HEK293T (cell line): ENCODE measurements around the gene CDHR2.

Experiments used
- CTCF ChIA-PET: fragments of 350-600 bp; formaldehyde crosslinking; extraction: SDS; loops from one replicate; lab custom pipeline; 2021; ENCODE audit warnings: antibody characterized with exemption, inconsistent platforms; lab: Yijun Ruan, JAX
- POLR2A ChIA-PET: fragments of 350-600 bp; formaldehyde crosslinking; extraction: SDS; loops from one replicate; lab custom pipeline; 2020; ENCODE audit warnings: antibody characterized with exemption, inconsistent platforms; lab: Yijun Ruan, JAX
- DNase-seq: peaks from one replicate; pipeline ENCODE4 v3.0.0; 2012; ENCODE audit warnings: mixed read lengths; ENCODE audit errors: extremely low spot score
- ARNT ChIP-seq: fragments of 450-650 bp; IDR thresholded peaks from 2 replicates; pipeline ENCODE4 v1.6.1; 2017; ENCODE audit warnings: mild to moderate bottlenecking
- BHLHE40 ChIP-seq: fragments of 450-650 bp; IDR thresholded peaks from 2 replicates; pipeline ENCODE4 v1.6.1; 2016; ENCODE audit warnings: mild to moderate bottlenecking, moderate library complexity, borderline replicate concordance
- CTBP1 ChIP-seq: fragments of 450-650 bp; IDR thresholded peaks from 2 replicates; pipeline ENCODE4 v1.6.1; 2016; ENCODE audit warnings: borderline replicate concordance
- ELF4 ChIP-seq: fragments of 450-650 bp; IDR thresholded peaks from 2 replicates; pipeline ENCODE4 v1.6.1; 2017; ENCODE audit warnings: antibody characterized with exemption
- FOXA1 ChIP-seq: fragments of 450-650 bp; IDR thresholded peaks from 2 replicates; pipeline ENCODE4 v1.6.1; 2016; ENCODE audit warnings: mild to moderate bottlenecking
- FOXK2 ChIP-seq: fragments of 450-650 bp; IDR thresholded peaks from 2 replicates; pipeline ENCODE4 v1.6.1; 2016; ENCODE audit warnings: mild to moderate bottlenecking
- FOXM1 ChIP-seq: fragments of 450-650 bp; IDR thresholded peaks from 2 replicates; pipeline ENCODE4 v1.6.1; 2017; ENCODE audit warnings: mild to moderate bottlenecking, borderline replicate concordance
- HDGF ChIP-seq: fragments of 450-650 bp; IDR thresholded peaks from 2 replicates; pipeline ENCODE4 v1.6.1; 2017; ENCODE audit warnings: antibody characterized with exemption, borderline replicate concordance
- L3MBTL2 ChIP-seq: fragments of 450-650 bp; conservative IDR thresholded peaks from 2 replicates; pipeline ENCODE4 v1.6.1; 2016; ENCODE audit warnings: mild to moderate bottlenecking
- LEF1 ChIP-seq: fragments of 450-650 bp; IDR thresholded peaks from 2 replicates; pipeline ENCODE4 v1.6.1; 2017; ENCODE audit warnings: mild to moderate bottlenecking, borderline replicate concordance
- NFRKB ChIP-seq: fragments of 450-650 bp; IDR thresholded peaks from 2 replicates; pipeline ENCODE4 v1.6.1; 2016; ENCODE audit warnings: mild to moderate bottlenecking, moderate library complexity
- PKNOX1 ChIP-seq: fragments of 450-650 bp; IDR thresholded peaks from 2 replicates; pipeline ENCODE4 v1.6.1; 2016
- SP1 ChIP-seq: fragments of 450-650 bp; IDR thresholded peaks from 2 replicates; pipeline ENCODE4 v1.6.1; 2017
- SUZ12 ChIP-seq: fragments of 450-650 bp; IDR thresholded peaks from 2 replicates; pipeline ENCODE4 v1.6.1; 2016; ENCODE audit warnings: mild to moderate bottlenecking
- TARDBP ChIP-seq: fragments of 450-650 bp; IDR thresholded peaks from 2 replicates; pipeline ENCODE4 v1.6.1; 2016
- ZNF384 ChIP-seq: fragments of 450-650 bp; IDR thresholded peaks from 2 replicates; pipeline ENCODE4 v1.6.1; 2016

CDHR2 gene

GRCh38 chr5:176573564-176574296 lies 24.6 kb downstream of the CDHR2 start:
- TF ChIP-seq NFRKB (no peak), CTBP1 (no peak), FOXM1 (no peak), BHLHE40 (no peak), ELF4 (no peak), FOXK2 (no peak), PKNOX1 (no peak), TARDBP (no peak), SUZ12 (no peak), L3MBTL2 (no peak), ARNT (no peak), SP1 (no peak), LEF1 (no peak), HDGF (no peak), ZNF384 (no peak), FOXA1 (no peak)
- ChIA-PET POLR2A (interaction anchor here (1.3 kb wide), 1 partner anchor 73 kb away, joined by 5 read pairs; the partner anchor contains the start of gene TSPAN17), CTCF (interaction anchor here (0.5 to 1.2 kb wide), 6 partner anchors 8 to 563 kb away, joined by 3 to 7 read pairs (median 3); no protein-coding TSS in a partner anchor)
- DNase-seq: peak; percentile 90

GRCh38 chr5:176574297-176574591 lies 25.1 kb downstream of the CDHR2 start:
- no peak for TF ChIP-seq TARDBP
- TF ChIP-seq LEF1: no peak
- no peak for TF ChIP-seq L3MBTL2
- TF ChIP-seq BHLHE40: no peak
- TF ChIP-seq SP1: no peak
- TF ChIP-seq PKNOX1: no peak
- no peak for TF ChIP-seq CTBP1
- no peak for TF ChIP-seq SUZ12
- TF ChIP-seq ELF4: no peak
- TF ChIP-seq FOXK2: no peak
- TF ChIP-seq NFRKB: no peak
- no peak for TF ChIP-seq FOXM1
- no peak for TF ChIP-seq FOXA1
- TF ChIP-seq HDGF: no peak
- TF ChIP-seq ZNF384: no peak
- no peak for TF ChIP-seq ARNT
- CTCF ChIA-PET: interaction anchor here (0.8 to 1.9 kb wide), 2 partner anchors 31 to 86 kb away, joined by 4 to 8 read pairs; no protein-coding TSS in a partner anchor
- no peak for DNase-seq
- POLR2A ChIA-PET: no interaction called here

- no peak for TF ChIP-seq BHLHE40
- TF ChIP-seq FOXM1: no peak
- TF ChIP-seq TARDBP: no peak
- TF ChIP-seq ARNT: no peak
- TF ChIP-seq ELF4: no peak
- no peak for TF ChIP-seq NFRKB
- no peak for TF ChIP-seq FOXA1
- TF ChIP-seq CTBP1: no peak
- TF ChIP-seq HDGF: no peak
- no peak for TF ChIP-seq L3MBTL2
- no peak for TF ChIP-seq FOXK2
- TF ChIP-seq PKNOX1: no peak
- TF ChIP-seq LEF1: no peak
- TF ChIP-seq ZNF384: no peak
- TF ChIP-seq SUZ12: no peak
- no peak for TF ChIP-seq SP1
- ChIA-PET POLR2A (no interaction called here), CTCF (interaction anchor here (0.7 to 1.9 kb wide), 3 partner anchors 32 to 280 kb away, joined by 3 to 8 read pairs (median 4); no protein-coding TSS in a partner anchor)
- no peak for DNase-seq
These were observed 25.9 kb downstream of the CDHR2 start for GRCh38 chr5:176575066-176575465.

GRCh38 chr5:176575488-176576422 lies 26.6 kb downstream of the CDHR2 start:
- no peak for TF ChIP-seq NFRKB
- no peak for TF ChIP-seq FOXA1
- no peak for TF ChIP-seq ARNT
- TF ChIP-seq ELF4: no peak
- TF ChIP-seq TARDBP: no peak
- CTCF ChIA-PET: interaction anchor here (0.7 to 1.9 kb wide), 2 partner anchors 85 to 280 kb away, joined by 3 to 8 read pairs; no protein-coding TSS in a partner anchor
- no peak for DNase-seq
- POLR2A ChIA-PET: interaction anchor here (0.6 kb wide), 1 partner anchor 35 kb away, joined by 3 read pairs; no protein-coding TSS in a partner anchor
